K562 (cell line): ENCODE data around the gene SLC7A11. TPM values are rescaled to one million over a fixed set of nuclear protein-coding genes. Genes with fewer than 3 reads are reported as not detected.

ENCODE experiments used
- ATAC-seq: fragments of 200-7000 bp; cut with Tn5 transposase; 3 replicates; pipeline ENCODE4 v1.9.1; 2020; ENCODE audit warnings: moderate library complexity
- BruUV-seq: library from RNA; stranded (reverse); fragments of 400-500 nt; replicated peaks from 2 replicates; lab custom pipeline; 2021; lab: Mats Ljungman, UMichigan
- CTCF ChIA-PET: fragments of 300-600 bp; formaldehyde crosslinking; extraction: SDS; loops from one replicate; lab custom pipeline; 2021; ENCODE audit warnings: low intra/inter-chr PET ratio; lab: Yijun Ruan, JAX
- POLR2A ChIA-PET: fragments of 300-600, 350-650 bp; sonication (Branson Sonifier 250); formaldehyde crosslinking; extraction: SDS; loops from one replicate; lab custom pipeline; 2021; ENCODE audit warnings: antibody characterized with exemption, inconsistent platforms; lab: Yijun Ruan, JAX
- DNase-seq, 4 experiments: peaks; one replicate each; pipeline versions ENCODE4 v3.0.0 to v3.0.0-alpha.2; 2011 to 2018; ENCODE audit warnings: low spot score in 3 of 4, mixed read lengths in 3 of 4; ENCODE audit errors: extremely low read depth in 1 of 4
- FAIRE-seq: peaks from 2 replicates; lab custom pipeline; 2011; peaks lifted over from hg19 to GRCh38; lab: Jason Lieb, UNC
- H2AFZ ChIP-seq: 2 replicates; pipeline ENCODE4 v1.6.0; 2011; ENCODE audit warnings: low read depth, low read length, control low read depth, inconsistent platforms
- H3K27ac ChIP-seq: fragments of 200-600 bp; 3 replicates; pipeline ENCODE4 v1.8.0; 2011; ENCODE audit warnings: low read depth, mild to moderate bottlenecking, control low read depth, inconsistent platforms, low read length, moderate library complexity, mixed read lengths; ENCODE audit errors: extremely low read depth
- H3K27me3 ChIP-seq, 2 experiments: fragments of 300-600 bp in 1 of 2; 2 replicates in 1 of 2; 3 replicates in 1 of 2; pipeline versions ENCODE4 v1.6.0 to v1.8.0; 2011; ENCODE audit warnings: inconsistent platforms in 2 of 2, low read length in 2 of 2, mild to moderate bottlenecking in 1 of 2, mixed read lengths in 1 of 2, moderate library complexity in 1 of 2; ENCODE audit not compliant: control insufficient read depth in 2 of 2, insufficient read depth in 2 of 2
- H3K36me3 ChIP-seq: fragments of 300-600 bp; 3 replicates; pipeline ENCODE4 v1.8.0; 2011; ENCODE audit warnings: mild to moderate bottlenecking, low read length, inconsistent platforms; ENCODE audit not compliant: control insufficient read depth, insufficient read depth
- H3K4me1 ChIP-seq, 2 experiments: fragments of 200-600 bp in 1 of 2; replicated peaks in 1 of 2; 2 replicates in 1 of 2; 3 replicates in 1 of 2; pipeline versions ENCODE4 v1.5.1 to v1.8.0; 2011; ENCODE audit warnings: inconsistent platforms in 2 of 2, low read length in 2 of 2, mild to moderate bottlenecking in 1 of 2, mixed read lengths in 1 of 2, moderate library complexity in 1 of 2; ENCODE audit not compliant: control insufficient read depth in 2 of 2, insufficient read depth in 2 of 2
- H3K4me2 ChIP-seq: 2 replicates; pipeline ENCODE4 v1.6.1; 2011; ENCODE audit warnings: low read length, control low read depth, inconsistent platforms, mixed read lengths; ENCODE audit not compliant: insufficient read depth
- H3K4me3 ChIP-seq: fragments of 200-600 bp; sonication (generic), shearing (Covaris generic); 2 replicates; pipeline ENCODE4 v1.5.1; 2016; ENCODE audit warnings: control low read depth, inconsistent platforms
- H3K79me2 ChIP-seq: fragments of 200-600 bp; 3 replicates; pipeline ENCODE4 v1.8.0; 2011; ENCODE audit warnings: low read length, inconsistent platforms; ENCODE audit not compliant: control insufficient read depth, insufficient read depth
- H3K9ac ChIP-seq, 2 experiments: 2 replicates each; pipeline versions ENCODE4 v1.6.0 to v1.6.1; 2011; ENCODE audit warnings: low read depth in 2 of 2, low read length in 2 of 2, control low read depth in 1 of 2, inconsistent platforms in 1 of 2, mild to moderate bottlenecking in 1 of 2, mixed read lengths in 1 of 2; ENCODE audit not compliant: insufficient read depth in 1 of 2
- H3K9me1 ChIP-seq: one replicate; pipeline ENCODE4 v1.6.0; 2011; ENCODE audit warnings: inconsistent platforms, mild to moderate bottlenecking, low read length, moderate library complexity; ENCODE audit not compliant: control insufficient read depth, insufficient read depth
- H3K9me3 ChIP-seq: replicated peaks from 2 replicates; pipeline ENCODE4 v1.5.1; 2011; ENCODE audit warnings: low read depth, low read length, inconsistent platforms; ENCODE audit not compliant: control insufficient read depth, insufficient read depth
- H4K20me1 ChIP-seq: replicated peaks from 2 replicates; pipeline ENCODE4 v1.6.1; 2011; ENCODE audit warnings: low read length, inconsistent platforms, mixed read lengths; ENCODE audit not compliant: control insufficient read depth, insufficient read depth
- FOXJ3 ChIP-seq: sonication (generic); formaldehyde crosslinking; IDR thresholded peaks from 2 replicates; pipeline ENCODE4 v1.4.0; 2020; ENCODE audit warnings: mild to moderate bottlenecking, missing genetic modification reagents
- JUND ChIP-seq, 2 experiments: IDR thresholded peaks; 2 replicates in 1 of 2; 3 replicates in 1 of 2; pipeline ENCODE4 v1.6.1; 2011; ENCODE audit warnings: borderline replicate concordance in 2 of 2, low read depth in 2 of 2, low read length in 2 of 2, improper control_type of control experiment in 1 of 2, missing biosample characterization in 1 of 2, missing genetic modification characterization in 1 of 2, missing genetic modification reagents in 1 of 2
- NCOA2 ChIP-seq, 2 experiments: fragments of 450-650 bp; IDR thresholded peaks; 2 replicates each; pipeline ENCODE4 v1.6.1; 2018; ENCODE audit warnings: mild to moderate bottlenecking in 2 of 2, moderate library complexity in 1 of 2; ENCODE audit not compliant: partially characterized antibody in 2 of 2
- RFX1 ChIP-seq: fragments of 450-650 bp; IDR thresholded peaks from 2 replicates; pipeline ENCODE4 v1.6.1; 2016; ENCODE audit warnings: mild to moderate bottlenecking, moderate library complexity
- ZNF121 ChIP-seq: sonication (generic); formaldehyde crosslinking; conservative IDR thresholded peaks from 2 replicates; pipeline ENCODE4 v1.8.0; 2022; ENCODE audit warnings: missing genetic modification reagents
- ZNF23 ChIP-seq: fragments of 250-450 bp; sonication (Bioruptor Pico); IDR thresholded peaks from 2 replicates; pipeline ENCODE4 v1.4.0; 2020; ENCODE audit warnings: mild to moderate bottlenecking
- ZNF408 ChIP-seq: fragments of 250-450 bp; sonication (Bioruptor Pico); IDR thresholded peaks from 2 replicates; pipeline ENCODE4 v1.4.0; 2020; ENCODE audit warnings: low read depth, mild to moderate bottlenecking, moderate library complexity
- ZNF41 ChIP-seq: fragments of 250-450 bp; sonication (Bioruptor Pico); conservative IDR thresholded peaks from 2 replicates; pipeline ENCODE4 v1.4.0; 2020; ENCODE audit warnings: mild to moderate bottlenecking
- ZNF785 ChIP-seq: fragments of 250-450 bp; sonication (Bioruptor Pico); IDR thresholded peaks from 2 replicates; pipeline ENCODE4 v1.4.0; 2020; ENCODE audit warnings: mild to moderate bottlenecking
- WGBS: fragments of 100-300 bp; shearing (Covaris generic); methylation state at CpG from one replicate; pipeline ENCODE4 v1.1.6; 2016; ENCODE audit warnings: low coverage, mixed read lengths; ENCODE audit not compliant: insufficient coverage; ENCODE audit errors: missing lambda C conversion rate; 5-methylcytosine and 5-hydroxymethylcytosine counted together
- in situ Hi-C: fragments of 300-500 bp; cut with MboI; formaldehyde crosslinking; loops from 4 replicates; pipeline ENCODE4 v1.15.0; 2018; ENCODE audit warnings: inconsistent platforms, mixed read lengths
- intact Hi-C: fragments of 100-400 bp; cut with micrococcal nuclease; formaldehyde crosslinking; loops from 2 replicates; pipeline ENCODE4 v1.14.2; 2022
- polyA plus RNA-seq, 8 experiments: library from polyadenylated mRNA; depleted of rRNA in 4 of 8; stranded (reverse) in 5 of 8; unstranded in 3 of 8; fragments of >200 nt; fragmentation: Nextera tagmentation in 2 of 8; fragmentation: Illumina TruSeq in 1 of 8; extraction: Ambion mirVana in 2 of 8; extraction: Trizol in 1 of 8; gene quantifications; 2 replicates each; pipeline versions ENCODE4 v1.2.1 to v1.2.3, GENCODE V29; 2011 to 2014; ENCODE audit warnings: inconsistent platforms in 1 of 8, missing spikeins in 1 of 8
- total RNA-seq, 7 experiments: library from RNA; depleted of rRNA in 6 of 7; stranded (reverse); fragments of >200 nt in 6 of 7; fragmentation: Illumina TruSeq in 2 of 7; extraction: Trizol in 2 of 7; gene quantifications; 2 replicates each; pipeline versions ENCODE4 v1.2.1 to v1.2.3, GENCODE V29; 2011 to 2021; ENCODE audit warnings: low replicate concordance in 1 of 7
- TF ChIP-seq, protein P1 (sequence below): fragments of 250-450 bp; sonication (Bioruptor Pico); IDR thresholded peaks from 2 replicates; pipeline ENCODE4 v1.5.0; 2021
- TF ChIP-seq, protein P2 (sequence below): fragments of 250-450 bp; sonication (Bioruptor Pico); IDR thresholded peaks from 2 replicates; pipeline ENCODE4 v1.8.0; 2022; ENCODE audit warnings: moderate library complexity, mild to moderate bottlenecking, inconsistent platforms
- TF ChIP-seq, protein P3 (sequence below), 3 experiments: fragments of 200-800 bp in 1 of 3; fragments of 250-450 bp in 1 of 3; fragments of 450-650 bp in 1 of 3; sonication (Bioruptor Pico) in 1 of 3; sonication (Bioruptor generic) in 1 of 3; formaldehyde crosslinking in 1 of 3; IDR thresholded peaks; 2 replicates each; pipeline versions ENCODE4 v1.6.1 to v1.8.0; 2016 to 2022; ENCODE audit warnings: mild to moderate bottlenecking in 2 of 3, missing genetic modification characterization in 2 of 3, missing compliant biosample characterization in 1 of 3, moderate library complexity in 1 of 3
- TF ChIP-seq, protein P4 (sequence below): sonication (generic); formaldehyde crosslinking; IDR thresholded peaks from 2 replicates; pipeline ENCODE4 v1.8.0; 2022; ENCODE audit warnings: mild to moderate bottlenecking, missing genetic modification reagents
- TF ChIP-seq, protein P5 (sequence below): fragments of 250-450 bp; sonication (Bioruptor Pico); IDR thresholded peaks from 2 replicates; pipeline ENCODE4 v1.5.1; 2021; ENCODE audit warnings: mild to moderate bottlenecking

The SLC7A11 gene
- total and polyA plus RNA-seq, 9 of the 15 experiments (the other 6 are each of a cell fraction or from before 2014, with no cell fraction given), result 4.5 to 26.1 (median 13.5) TPM

DNA sequence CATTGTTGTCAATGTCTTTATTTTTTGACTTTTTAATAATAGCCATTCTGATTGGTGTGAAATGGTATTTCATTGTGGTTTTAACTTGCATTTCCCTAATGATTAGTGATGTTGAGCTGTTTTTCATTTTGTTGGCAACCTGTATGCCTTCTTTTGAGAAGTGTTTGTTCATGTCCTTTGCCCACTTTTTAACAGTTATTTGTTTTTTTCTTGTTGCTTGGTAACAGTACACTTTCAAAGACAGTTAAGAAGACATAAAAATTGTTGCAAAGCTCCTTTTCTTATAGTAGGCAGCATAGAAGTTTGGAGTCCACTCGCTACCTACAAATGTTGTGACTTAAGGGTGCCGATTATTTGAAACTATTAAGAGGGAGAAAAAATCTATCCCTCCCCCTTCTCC lies 48.7 kb upstream of the SLC7A11 start:
- no peaks in the 10 kb centered on the region for H3K9me1 ChIP-seq
- no peak for FAIRE-seq
- H3K4me3 ChIP-seq, result no peak overlapping the region
- WGBS, result 46% methylated on average over 2 of the region's 2 CpGs
- no peaks in the 10 kb centered on the region for H4K20me1 ChIP-seq
- BruUV-seq, result no TSS peak
- H3K27ac ChIP-seq, result no peak overlapping the region
- no peak overlapping the region for H2AFZ ChIP-seq
- no peaks in the 10 kb centered on the region for H3K4me1 ChIP-seq
- in situ Hi-C loops (no loop called here), intact Hi-C loops (no loop called here)
- CTCF ChIA-PET, result no interaction called here
- no peaks in the 10 kb centered on the region for H3K36me3 ChIP-seq
- no peak for ATAC-seq
- H3K27me3 ChIP-seq, result no peaks in the 10 kb centered on the region
- no peaks in the 10 kb centered on the region for H3K9me3 ChIP-seq
- DNase-seq, result no peak
- no peak overlapping the region for H3K9ac ChIP-seq
- no peaks in the 10 kb centered on the region for H3K79me2 ChIP-seq
- POLR2A ChIA-PET, result no interaction called here
- H3K4me2 ChIP-seq, result no peak overlapping the region
- TF ChIP-seq RFX1 (no peak), ZNF23 (CRISPR knock-in tag) (no peak), ZNF121 (CRISPR knock-in tag) (no peak), ZNF41 (CRISPR knock-in tag) (no peak), JUND (IDR thresholded peaks at IDR 0.05; ENCODE audit: borderline replicate concordance, low read depth, low read length) (no peak), JUND (tag; IDR thresholded peaks at IDR 0.05; ENCODE audit: borderline replicate concordance, low read depth, low read length) (no peak), ZNF408 (CRISPR knock-in tag) (no peak), FOXJ3 (CRISPR knock-in tag) (no peak), NCOA2 (IDR thresholded peaks at IDR 0.05; ENCODE audit: partially characterized antibody in 2 of 2) (no peak), ZNF785 (CRISPR knock-in tag) (no peak)
- TF ChIP-seq, protein P1, sequence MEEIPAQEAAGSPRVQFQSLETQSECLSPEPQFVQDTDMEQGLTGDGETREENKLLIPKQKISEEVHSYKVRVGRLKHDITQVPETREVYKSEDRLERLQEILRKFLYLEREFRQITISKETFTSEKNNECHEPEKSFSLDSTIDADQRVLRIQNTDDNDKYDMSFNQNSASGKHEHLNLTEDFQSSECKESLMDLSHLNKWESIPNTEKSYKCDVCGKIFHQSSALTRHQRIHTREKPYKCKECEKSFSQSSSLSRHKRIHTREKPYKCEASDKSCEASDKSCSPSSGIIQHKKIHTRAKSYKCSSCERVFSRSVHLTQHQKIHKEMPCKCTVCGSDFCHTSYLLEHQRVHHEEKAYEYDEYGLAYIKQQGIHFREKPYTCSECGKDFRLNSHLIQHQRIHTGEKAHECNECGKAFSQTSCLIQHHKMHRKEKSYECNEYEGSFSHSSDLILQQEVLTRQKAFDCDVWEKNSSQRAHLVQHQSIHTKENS (CRISPR knock-in tag), result no peak
- TF ChIP-seq, protein P2, sequence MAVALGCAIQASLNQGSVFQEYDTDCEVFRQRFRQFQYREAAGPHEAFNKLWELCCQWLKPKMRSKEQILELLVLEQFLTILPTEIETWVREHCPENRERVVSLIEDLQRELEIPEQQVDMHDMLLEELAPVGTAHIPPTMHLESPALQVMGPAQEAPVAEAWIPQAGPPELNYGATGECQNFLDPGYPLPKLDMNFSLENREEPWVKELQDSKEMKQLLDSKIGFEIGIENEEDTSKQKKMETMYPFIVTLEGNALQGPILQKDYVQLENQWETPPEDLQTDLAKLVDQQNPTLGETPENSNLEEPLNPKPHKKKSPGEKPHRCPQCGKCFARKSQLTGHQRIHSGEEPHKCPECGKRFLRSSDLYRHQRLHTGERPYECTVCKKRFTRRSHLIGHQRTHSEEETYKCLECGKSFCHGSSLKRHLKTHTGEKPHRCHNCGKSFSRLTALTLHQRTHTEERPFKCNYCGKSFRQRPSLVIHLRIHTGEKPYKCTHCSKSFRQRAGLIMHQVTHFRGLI (CRISPR knock-in tag), result no peak
- TF ChIP-seq, protein P3, sequence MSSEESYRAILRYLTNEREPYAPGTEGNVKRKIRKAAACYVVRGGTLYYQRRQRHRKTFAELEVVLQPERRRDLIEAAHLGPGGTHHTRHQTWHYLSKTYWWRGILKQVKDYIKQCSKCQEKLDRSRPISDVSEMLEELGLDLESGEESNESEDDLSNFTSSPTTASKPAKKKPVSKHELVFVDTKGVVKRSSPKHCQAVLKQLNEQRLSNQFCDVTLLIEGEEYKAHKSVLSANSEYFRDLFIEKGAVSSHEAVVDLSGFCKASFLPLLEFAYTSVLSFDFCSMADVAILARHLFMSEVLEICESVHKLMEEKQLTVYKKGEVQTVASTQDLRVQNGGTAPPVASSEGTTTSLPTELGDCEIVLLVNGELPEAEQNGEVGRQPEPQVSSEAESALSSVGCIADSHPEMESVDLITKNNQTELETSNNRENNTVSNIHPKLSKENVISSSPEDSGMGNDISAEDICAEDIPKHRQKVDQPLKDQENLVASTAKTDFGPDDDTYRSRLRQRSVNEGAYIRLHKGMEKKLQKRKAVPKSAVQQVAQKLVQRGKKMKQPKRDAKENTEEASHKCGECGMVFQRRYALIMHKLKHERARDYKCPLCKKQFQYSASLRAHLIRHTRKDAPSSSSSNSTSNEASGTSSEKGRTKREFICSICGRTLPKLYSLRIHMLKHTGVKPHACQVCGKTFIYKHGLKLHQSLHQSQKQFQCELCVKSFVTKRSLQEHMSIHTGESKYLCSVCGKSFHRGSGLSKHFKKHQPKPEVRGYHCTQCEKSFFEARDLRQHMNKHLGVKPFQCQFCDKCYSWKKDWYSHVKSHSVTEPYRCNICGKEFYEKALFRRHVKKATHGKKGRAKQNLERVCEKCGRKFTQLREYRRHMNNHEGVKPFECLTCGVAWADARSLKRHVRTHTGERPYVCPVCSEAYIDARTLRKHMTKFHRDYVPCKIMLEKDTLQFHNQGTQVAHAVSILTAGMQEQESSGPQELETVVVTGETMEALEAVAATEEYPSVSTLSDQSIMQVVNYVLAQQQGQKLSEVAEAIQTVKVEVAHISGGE (CRISPR knock-in tag; IDR thresholded peaks at IDR 0.05), result no peak
- TF ChIP-seq, protein P4, sequence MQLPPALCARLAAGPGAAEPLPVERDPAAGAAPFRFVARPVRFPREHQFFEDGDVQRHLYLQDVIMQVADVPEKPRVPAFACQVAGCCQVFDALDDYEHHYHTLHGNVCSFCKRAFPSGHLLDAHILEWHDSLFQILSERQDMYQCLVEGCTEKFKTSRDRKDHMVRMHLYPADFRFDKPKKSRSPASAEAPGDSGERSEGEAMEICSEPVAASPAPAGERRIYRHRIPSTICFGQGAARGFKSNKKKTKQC (CRISPR knock-in tag), result no peak
- TF ChIP-seq, protein P5, sequence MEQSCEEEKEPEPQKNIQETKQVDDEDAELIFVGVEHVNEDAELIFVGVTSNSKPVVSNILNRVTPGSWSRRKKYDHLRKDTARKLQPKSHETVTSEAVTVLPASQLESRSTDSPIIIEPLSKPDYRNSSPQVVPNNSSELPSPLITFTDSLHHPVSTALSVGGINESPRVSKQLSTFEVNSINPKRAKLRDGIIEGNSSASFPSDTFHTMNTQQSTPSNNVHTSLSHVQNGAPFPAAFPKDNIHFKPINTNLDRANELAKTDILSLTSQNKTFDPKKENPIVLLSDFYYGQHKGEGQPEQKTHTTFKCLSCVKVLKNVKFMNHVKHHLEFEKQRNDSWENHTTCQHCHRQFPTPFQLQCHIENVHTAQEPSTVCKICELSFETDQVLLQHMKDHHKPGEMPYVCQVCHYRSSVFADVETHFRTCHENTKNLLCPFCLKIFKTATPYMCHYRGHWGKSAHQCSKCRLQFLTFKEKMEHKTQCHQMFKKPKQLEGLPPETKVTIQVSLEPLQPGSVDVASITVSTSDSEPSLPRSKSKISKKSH (CRISPR knock-in tag), result no peak
